SU-DHL-6 (cell line): ENCODE results near the gene CHSY1.

ENCODE experiments used
- H2AFZ ChIP-seq: fragments of 200-600 bp; sonication (generic); 2 replicates; pipeline ENCODE4 v1.6.1; 2014; ENCODE audit warnings: low read depth, mild to moderate bottlenecking, moderate library complexity, mixed read lengths, antibody characterized with exemption, low read length; ENCODE audit not compliant: severe bottlenecking
- H3F3A ChIP-seq: fragments of 200-600 bp; shearing (Covaris generic); 2 replicates; pipeline ENCODE4 v1.6.0; 2016; ENCODE audit warnings: antibody characterized with exemption, mild to moderate bottlenecking; ENCODE audit not compliant: insufficient read depth
- H3K27ac ChIP-seq: fragments of 200-600 bp; sonication (generic); 2 replicates; pipeline ENCODE4 v1.5.1; 2016; ENCODE audit warnings: low read depth, mild to moderate bottlenecking, low read length, moderate library complexity, mixed read lengths
- H3K27me3 ChIP-seq: fragments of 200-600 bp; sonication (generic), shearing (Covaris generic); 2 replicates; pipeline ENCODE4 v1.6.0; 2014; ENCODE audit warnings: mild to moderate bottlenecking, low read length
- H3K36me3 ChIP-seq: fragments of 200-600 bp; sonication (generic); 2 replicates; pipeline ENCODE4 v1.6.1; 2014; ENCODE audit warnings: mild to moderate bottlenecking, low read length, mixed read lengths
- H3K4me2 ChIP-seq: fragments of 300-600, 200-600 bp; shearing (Covaris generic), sonication (generic); 2 replicates; pipeline ENCODE4 v1.6.0; 2014; ENCODE audit warnings: low read length, low read depth, mild to moderate bottlenecking; ENCODE audit not compliant: poor library complexity, severe bottlenecking
- H3K4me3 ChIP-seq: fragments of 200-600 bp; sonication (generic); 2 replicates; pipeline ENCODE4 v1.5.1; 2014; ENCODE audit warnings: antibody characterized with exemption, low read length, mild to moderate bottlenecking, mixed read lengths; ENCODE audit not compliant: insufficient read depth, poor library complexity, severe bottlenecking
- H3K79me2 ChIP-seq: fragments of 200-600 bp; sonication (generic); 2 replicates; pipeline ENCODE4 v1.6.1; 2014; ENCODE audit warnings: mild to moderate bottlenecking, low read length, moderate library complexity; ENCODE audit not compliant: insufficient read depth
- H3K9ac ChIP-seq: fragments of 200-600 bp; sonication (generic); 2 replicates; pipeline ENCODE4 v1.7.0; 2014; ENCODE audit warnings: mild to moderate bottlenecking, low read length
- H3K9me2 ChIP-seq: fragments of 200-600 bp; sonication (generic); replicated peaks from 2 replicates; pipeline ENCODE4 v1.6.1; 2014; ENCODE audit warnings: low read length; ENCODE audit not compliant: insufficient read depth
- H3K9me3 ChIP-seq: fragments of 200-600 bp; sonication (generic); 2 replicates; pipeline ENCODE4 v1.6.1; 2014; ENCODE audit warnings: low read length, mixed read lengths; ENCODE audit not compliant: insufficient read depth
- H4K20me1 ChIP-seq: fragments of 200-600 bp; sonication (generic); 2 replicates; pipeline ENCODE4 v1.6.1; 2014; ENCODE audit warnings: low read depth, mild to moderate bottlenecking, antibody characterized with exemption, low read length, moderate library complexity, mixed read lengths
- CTCF ChIP-seq: fragments of 200-600 bp; sonication (generic); IDR thresholded peaks from one replicate; pipeline ENCODE4 v1.5.1; 2017; ENCODE audit warnings: antibody characterized with exemption, mild to moderate bottlenecking, low read length, moderate library complexity; ENCODE audit not compliant: insufficient read depth, poor library complexity, severe bottlenecking
- EZH2phosphoT487 ChIP-seq: fragments of 200-600 bp; sonication (generic), shearing (Covaris generic); conservative IDR thresholded peaks from 2 replicates; pipeline ENCODE4 v1.6.1; 2018; ENCODE audit warnings: mild to moderate bottlenecking, antibody characterized with exemption, low read length, moderate library complexity, mixed read lengths

The CHSY1 gene

GRCh38 chr15:101156061-101156460, 95.8 kb downstream of the CHSY1 start:
- TF ChIP-seq CTCF (no peak), EZH2phosphoT487 (no peak)
- Histone ChIP-seq H3K27me3 (no peaks in the 10 kb centered on the region), H4K20me1 (no peaks in the 10 kb centered on the region), H3K4me3 (peak overlapping the region; percentile 18), H3K36me3 (no peaks in the 10 kb centered on the region), H3K4me2 (peak overlapping the region; percentile 50), H3F3A (0 out of 2 replicates have a peak, but pooled peaks cover 5% of the 10 kb centered on the region), H2AFZ (peak overlapping the region; percentile 80), H3K79me2 (no peaks in the 10 kb centered on the region), H3K9me2 (no peaks in the 10 kb centered on the region), H3K9me3 (no peaks in the 10 kb centered on the region), H3K27ac (peak overlapping the region; percentile 46), H3K9ac (peak overlapping the region; percentile 33)

- Histone ChIP-seq H3K79me2 (no peaks in the 10 kb centered on the region), H3K36me3 (no peaks in the 10 kb centered on the region), H3K9me2 (no peaks in the 10 kb centered on the region), H4K20me1 (no peaks in the 10 kb centered on the region), H3K27ac (no peak overlapping the region), H3K4me3 (no peak overlapping the region), H2AFZ (no peak overlapping the region), H3F3A (0 out of 2 replicates have a peak, but pooled peaks cover 5% of the 10 kb centered on the region), H3K9ac (no peak overlapping the region), H3K27me3 (no peaks in the 10 kb centered on the region), H3K9me3 (no peaks in the 10 kb centered on the region), H3K4me2 (no peak overlapping the region)
- TF ChIP-seq EZH2phosphoT487 = no peak
- TF ChIP-seq CTCF = no peak
Observed at GRCh38 chr15:101153801-101154656, 97.8 kb downstream of the CHSY1 start.

DNA sequence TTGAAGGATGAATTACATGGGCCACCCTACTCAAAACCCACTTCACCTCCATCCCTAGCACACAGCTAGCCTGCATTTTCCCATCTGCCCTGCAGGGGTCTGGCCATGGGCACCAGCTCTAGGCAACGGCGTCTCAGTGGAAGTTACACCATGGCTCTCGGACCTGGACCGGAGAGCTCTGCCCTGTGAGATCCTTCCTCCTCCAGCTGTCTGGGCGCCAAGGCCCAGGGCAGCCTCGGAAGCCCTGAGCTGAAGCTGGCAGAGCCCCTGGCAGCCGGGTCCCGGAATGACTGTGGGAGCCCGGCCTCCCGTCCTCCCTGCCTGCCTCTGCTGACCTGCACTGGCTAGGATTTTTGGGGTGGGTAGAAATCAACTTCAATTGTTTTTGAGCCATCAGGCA, 98.9 kb downstream of the CHSY1 start:
- H4K20me1 ChIP-seq = no peaks in the 10 kb centered on the region
- no peak overlapping the region for H3K4me3 ChIP-seq

More for the DNA sequence above, 98.9 kb downstream of the CHSY1 start:
- no peaks in the 10 kb centered on the region for H3K27me3 ChIP-seq
- H3K27ac ChIP-seq = no peak overlapping the region
- no peaks in the 10 kb centered on the region for H3K9me2 ChIP-seq
- H2AFZ ChIP-seq = no peak overlapping the region
- H3F3A ChIP-seq = 0 out of 2 replicates have a peak, but pooled peaks cover 5% of the 10 kb centered on the region
- H3K79me2 ChIP-seq = no peaks in the 10 kb centered on the region
- H3K36me3 ChIP-seq = no peaks in the 10 kb centered on the region
- no peak overlapping the region for H3K9ac ChIP-seq
- H3K9me3 ChIP-seq = no peaks in the 10 kb centered on the region
- no peak overlapping the region for H3K4me2 ChIP-seq
- TF ChIP-seq CTCF = peak; percentile 35
- TF ChIP-seq EZH2phosphoT487 = no peak
